MM.1S (cell line): ENCODE measurements around the gene SPOP.

Experiments used
- EZH2phosphoT487 ChIP-seq: fragments of 300-600 bp; sonication (generic); IDR thresholded peaks from 2 replicates; pipeline ENCODE4 v1.6.1; 2018; ENCODE audit warnings: antibody characterized with exemption, low read length
- TF ChIP-seq, protein P1 (sequence below): fragments of 300-600 bp; sonication (generic); IDR thresholded peaks from 2 replicates; pipeline ENCODE4 v1.5.1; 2016; ENCODE audit warnings: antibody characterized with exemption, low read length, mixed read lengths

DNA sequence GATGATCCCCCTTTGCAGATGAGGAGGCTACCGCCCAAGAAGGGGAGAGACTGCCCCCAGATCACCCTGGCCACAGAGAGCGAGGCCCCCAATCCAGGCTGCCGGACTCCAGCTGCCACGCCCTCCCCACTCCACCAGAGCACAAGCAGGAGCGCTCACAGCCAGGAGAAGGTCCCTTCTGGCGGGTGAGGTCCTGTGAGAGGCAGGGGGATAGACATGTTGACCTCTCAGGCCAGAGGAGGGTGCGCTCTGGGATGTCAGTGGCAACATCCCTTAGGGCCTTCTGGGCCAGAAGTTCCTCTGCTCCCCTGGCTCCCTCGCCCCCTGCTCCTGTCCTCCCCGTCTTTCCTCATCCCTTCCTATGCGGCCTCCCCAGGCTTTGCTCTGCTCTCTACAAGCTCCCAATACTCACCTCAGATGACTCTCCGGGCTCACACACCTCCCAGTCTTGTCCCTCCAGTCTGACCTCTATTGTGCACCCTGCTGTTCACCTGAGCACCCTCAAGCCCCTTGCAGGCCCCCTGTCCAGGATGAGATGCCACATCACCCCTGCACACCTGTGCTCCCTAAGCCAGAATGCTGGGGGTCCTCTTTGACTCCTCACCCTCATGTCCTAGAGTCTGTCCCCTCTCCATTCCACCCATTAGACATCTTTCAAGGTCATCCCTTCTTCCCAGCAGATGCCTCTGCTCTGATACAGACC, 107.2 kb downstream of the SPOP start:
- no peak for TF ChIP-seq EZH2phosphoT487
- TF ChIP-seq, protein P1, sequence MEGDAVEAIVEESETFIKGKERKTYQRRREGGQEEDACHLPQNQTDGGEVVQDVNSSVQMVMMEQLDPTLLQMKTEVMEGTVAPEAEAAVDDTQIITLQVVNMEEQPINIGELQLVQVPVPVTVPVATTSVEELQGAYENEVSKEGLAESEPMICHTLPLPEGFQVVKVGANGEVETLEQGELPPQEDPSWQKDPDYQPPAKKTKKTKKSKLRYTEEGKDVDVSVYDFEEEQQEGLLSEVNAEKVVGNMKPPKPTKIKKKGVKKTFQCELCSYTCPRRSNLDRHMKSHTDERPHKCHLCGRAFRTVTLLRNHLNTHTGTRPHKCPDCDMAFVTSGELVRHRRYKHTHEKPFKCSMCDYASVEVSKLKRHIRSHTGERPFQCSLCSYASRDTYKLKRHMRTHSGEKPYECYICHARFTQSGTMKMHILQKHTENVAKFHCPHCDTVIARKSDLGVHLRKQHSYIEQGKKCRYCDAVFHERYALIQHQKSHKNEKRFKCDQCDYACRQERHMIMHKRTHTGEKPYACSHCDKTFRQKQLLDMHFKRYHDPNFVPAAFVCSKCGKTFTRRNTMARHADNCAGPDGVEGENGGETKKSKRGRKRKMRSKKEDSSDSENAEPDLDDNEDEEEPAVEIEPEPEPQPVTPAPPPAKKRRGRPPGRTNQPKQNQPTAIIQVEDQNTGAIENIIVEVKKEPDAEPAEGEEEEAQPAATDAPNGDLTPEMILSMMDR, result no peak
